H7 (cell line): ENCODE data around the gene FTSJ3. TPM values are rescaled to one million over a fixed set of nuclear protein-coding genes. Genes with fewer than 3 reads are reported as not detected.
"Not testable (repeated sequence)": the region's sequence is repeated elsewhere in the genome, so short reads cannot be mapped to it uniquely, and the experiment has no call there.

ENCODE experiments used
- DNase-seq: peaks from one replicate; pipeline ENCODE4 v3.0.0; 2012
- H3K27me3 ChIP-seq: 2 replicates; pipeline ENCODE4 v1.6.0; 2011; ENCODE audit warnings: mild to moderate bottlenecking, low read length; ENCODE audit not compliant: control insufficient read depth, insufficient read depth
- H3K36me3 ChIP-seq: replicated peaks from 2 replicates; pipeline ENCODE4 v1.5.1; 2011; ENCODE audit warnings: low read length; ENCODE audit not compliant: control insufficient read depth, insufficient read depth
- H3K4me3 ChIP-seq: 2 replicates; pipeline ENCODE4 v1.5.1; 2011; ENCODE audit warnings: low read depth, mild to moderate bottlenecking, control low read depth, low read length, moderate library complexity; ENCODE audit not compliant: insufficient read depth
- total RNA-seq: library from RNA; depleted of rRNA; stranded (reverse); fragments of >200 nt; shearing (Covaris generic); gene quantifications from 2 replicates; pipeline ENCODE4 v1.2.3, GENCODE V29; 2014; rRNA removed

The FTSJ3 gene
- total RNA-seq = 30.0 and 54.1 TPM in 2 replicates

DNA sequence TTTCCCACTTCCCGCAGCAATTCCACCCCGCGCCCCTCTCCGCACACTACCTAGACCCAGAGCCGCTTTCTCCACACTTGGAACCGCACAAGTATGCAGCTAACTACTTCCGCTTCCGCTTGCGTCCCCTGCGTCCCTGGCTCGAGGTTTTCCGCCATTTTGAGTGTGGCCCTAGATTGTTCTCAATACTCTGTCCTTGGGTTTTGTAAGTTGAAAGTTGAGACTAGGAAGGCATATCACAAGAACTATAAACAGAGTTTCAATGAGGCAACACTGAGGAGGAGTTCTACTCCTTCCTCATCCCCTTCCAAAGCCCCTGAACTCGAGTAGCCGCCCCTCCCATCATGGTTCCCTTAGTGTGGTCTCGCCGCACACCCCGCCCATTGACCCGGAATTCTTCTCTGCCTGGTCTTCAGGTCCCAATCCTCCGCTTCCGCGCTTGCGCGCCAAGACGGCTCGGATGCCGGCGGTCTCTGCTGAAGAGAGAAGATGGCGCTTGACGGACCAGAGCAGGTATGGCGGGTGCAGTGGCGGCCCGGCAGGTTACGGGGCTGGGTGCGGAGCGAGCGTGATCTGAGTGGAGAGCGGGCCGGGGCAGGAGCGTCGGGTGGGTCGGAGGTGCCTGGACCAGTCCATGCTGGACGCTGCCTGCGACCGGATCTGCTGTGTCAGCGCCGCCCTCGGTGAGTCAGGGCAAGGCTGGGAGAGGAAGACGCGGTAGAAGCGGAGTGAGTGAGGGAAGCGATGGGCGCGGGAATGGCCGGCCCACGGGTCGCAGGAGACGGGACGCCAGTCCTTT is at the start of gene FTSJ3, which contains the start of gene PSMC5:
Gene FTSJ3 (minus strand): TSS at position 662 of the 799 bp plus-strand sequence. CDS start 761 bp downstream, outside the sequence.
Gene PSMC5 (plus strand): TSS at position 430 of the 799 bp plus-strand sequence. CDS start 60 bp downstream, at position 490.
- peaks cover 56% of the 10 kb centered on the region for H3K36me3 ChIP-seq
- DNase-seq = peak; percentile 95
- peak within 1 kb of the TSS; percentile 96 for H3K4me3 ChIP-seq
- H3K27me3 ChIP-seq = no peaks in the 10 kb centered on the region

- H3K36me3 ChIP-seq, H3K4me3 ChIP-seq, DNase-seq, H3K27me3 ChIP-seq: not testable (repeated sequence)
Observed at GRCh38 chr17:63874693-63875092, 47.2 kb upstream of the FTSJ3 start.

- H3K36me3 ChIP-seq, DNase-seq, H3K27me3 ChIP-seq, H3K4me3 ChIP-seq: not testable (repeated sequence)
Observed at GRCh38 chr17:63874061-63874626, 46.7 kb upstream of the FTSJ3 start.

- DNase-seq, H3K4me3 ChIP-seq, H3K36me3 ChIP-seq, H3K27me3 ChIP-seq: not testable (repeated sequence)
Observed at GRCh38 chr17:63873577-63873976, 46.1 kb upstream of the FTSJ3 start, which contains the start of gene CSH2. Gene CSH2 (minus strand): TSS chr17:63873677. CDS start chr17:63873614, 63 bp downstream.

GRCh38 chr17:63871646-63872365 is 44.3 kb upstream of the FTSJ3 start:
- not testable (repeated sequence) for DNase-seq, H3K27me3 ChIP-seq, H3K4me3 ChIP-seq, H3K36me3 ChIP-seq

- H3K36me3 ChIP-seq, H3K4me3 ChIP-seq, H3K27me3 ChIP-seq, DNase-seq: not testable (repeated sequence)
Observed at GRCh38 chr17:63870292-63870665, 42.8 kb upstream of the FTSJ3 start.

GRCh38 chr17:63869491-63870291 is 42.2 kb upstream of the FTSJ3 start:
- not testable (repeated sequence) for H3K36me3 ChIP-seq, H3K27me3 ChIP-seq, DNase-seq, H3K4me3 ChIP-seq

GRCh38 chr17:63866625-63867024 is 39.2 kb upstream of the FTSJ3 start:
- H3K27me3 ChIP-seq, H3K4me3 ChIP-seq, H3K36me3 ChIP-seq, DNase-seq: not testable (repeated sequence)

- H3K36me3 ChIP-seq = no peaks in the 10 kb centered on the region
- H3K27me3 ChIP-seq = peaks cover 4% of the 10 kb centered on the region; the same call in 1 of the 2 replicates
- H3K4me3 ChIP-seq = no peak overlapping the region
- DNase-seq = no peak
Observed at GRCh38 chr17:63859257-63859656, 31.8 kb upstream of the FTSJ3 start.

DNA sequence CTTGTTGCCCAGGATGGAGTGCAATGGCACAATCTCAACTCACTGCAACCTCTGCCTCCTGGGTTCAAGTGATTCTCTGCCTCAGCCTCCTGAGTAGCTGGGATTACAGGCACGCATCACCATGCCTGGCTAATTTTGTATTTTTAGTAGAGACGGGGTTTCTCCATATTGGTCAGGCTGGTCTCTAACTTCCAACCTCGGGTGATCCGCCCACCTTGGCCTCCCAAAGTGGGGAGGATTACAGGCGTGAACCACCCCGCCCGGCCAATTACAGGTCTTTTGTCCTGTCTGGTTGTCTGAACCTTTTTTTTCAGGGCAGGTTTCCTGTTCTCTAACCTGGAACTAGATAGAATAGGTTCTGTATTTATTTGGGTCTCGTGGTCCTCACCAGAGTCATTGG is 29.0 kb upstream of the FTSJ3 start:
- DNase-seq, H3K4me3 ChIP-seq, H3K36me3 ChIP-seq, H3K27me3 ChIP-seq: not testable (repeated sequence)

DNA sequence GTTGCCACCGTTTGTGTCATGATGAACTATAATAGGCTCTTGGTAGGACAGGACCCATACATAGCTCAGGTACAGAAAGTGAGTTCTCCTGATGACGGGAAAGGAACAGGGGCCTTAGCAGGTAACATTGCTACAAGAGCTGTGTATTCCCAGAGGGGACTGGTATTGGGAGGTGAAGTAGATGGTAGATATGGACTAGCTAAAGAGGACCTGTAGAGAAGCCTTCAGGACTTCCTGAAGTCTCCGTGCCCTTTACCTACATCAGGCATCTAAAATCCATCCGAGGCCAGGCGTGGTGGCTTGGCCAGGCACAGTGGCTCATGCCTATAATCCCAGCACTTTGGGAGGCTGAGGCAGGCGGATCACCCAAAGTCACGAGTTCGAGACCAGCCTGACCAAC is 27.7 kb upstream of the FTSJ3 start:
- Histone ChIP-seq H3K4me3 (no peak overlapping the region), H3K27me3 (peaks cover 4% of the 10 kb centered on the region; the same call in 1 of the 2 replicates), H3K36me3 (no peaks in the 10 kb centered on the region)
- DNase-seq = no peak

DNA sequence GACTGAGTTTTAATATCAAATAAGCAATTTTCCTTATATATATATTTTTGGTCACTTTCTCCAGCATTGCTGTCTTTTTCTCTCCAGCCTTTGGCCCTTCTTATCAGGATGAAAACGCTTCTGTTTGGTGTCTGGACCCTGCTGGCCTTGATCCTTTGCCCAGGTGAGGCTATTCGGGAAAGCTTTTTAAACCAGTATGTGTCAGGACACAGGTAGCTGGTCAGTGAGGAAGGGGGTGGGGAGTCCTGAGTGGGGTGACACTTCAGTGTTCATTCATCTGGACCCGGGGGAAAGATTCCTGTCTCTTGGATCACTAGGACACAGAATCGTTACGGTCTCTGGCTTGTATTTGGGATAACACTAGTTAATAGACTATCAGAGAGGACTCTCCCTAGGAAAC is 27.2 kb upstream of the FTSJ3 start:
- H3K27me3 ChIP-seq = peaks cover 5% of the 10 kb centered on the region; the same call in 1 of the 2 replicates
- H3K36me3 ChIP-seq = no peaks in the 10 kb centered on the region
- DNase-seq = no peak

GRCh38 chr17:63853260-63853659 is 25.8 kb upstream of the FTSJ3 start:
- no peak for DNase-seq
- Histone ChIP-seq H3K27me3 (peaks cover 12% of the 10 kb centered on the region), H3K4me3 (no peak overlapping the region), H3K36me3 (no peaks in the 10 kb centered on the region)

More for the DNA sequence above, 27.2 kb upstream of the FTSJ3 start:
- H3K4me3 ChIP-seq = no peak overlapping the region

- H3K4me3 ChIP-seq = no peak overlapping the region
- DNase-seq = no peak
- peaks cover 18% of the 10 kb centered on the region for H3K27me3 ChIP-seq
- no peaks in the 10 kb centered on the region for H3K36me3 ChIP-seq
Observed at GRCh38 chr17:63850401-63850800, 22.9 kb upstream of the FTSJ3 start.
